CD4-positive, CD25-positive, alpha-beta regulatory T cell (primary cell): ENCODE data around the gene ATP6AP1. TPM values are rescaled to one million over a fixed set of nuclear protein-coding genes. Genes with fewer than 3 reads are reported as not detected.

ENCODE experiments used
- ATAC-seq, 2 donors: fragments of 150-1000 bp; cut with Tn5 transposase; one replicate each; pipeline ENCODE4 v1.10.0; 2021; ENCODE audit warnings: low read depth in 2 of 2, moderate number of reproducible peaks in 2 of 2, moderate library complexity in 1 of 2
- DNase-seq, 3 donors: peaks; one replicate each; pipeline versions ENCODE4 v3.0.0 to v3.0.0-alpha.2; 2012 to 2022; ENCODE audit warnings: mixed read lengths in 1 of 3
- H3K27ac ChIP-seq: one replicate; pipeline ENCODE4 v1.7.0; 2013; ENCODE audit warnings: mild to moderate bottlenecking, low read length; ENCODE audit not compliant: insufficient read depth, poor library complexity, severe bottlenecking
- H3K27me3 ChIP-seq: one replicate; pipeline ENCODE4 v1.7.0; 2013; ENCODE audit warnings: low read length; ENCODE audit not compliant: control insufficient read depth, insufficient read depth
- H3K36me3 ChIP-seq: one replicate; pipeline ENCODE4 v1.7.0; 2013; ENCODE audit warnings: mild to moderate bottlenecking, low read length, moderate library complexity; ENCODE audit not compliant: control insufficient read depth, insufficient read depth
- H3K4me1 ChIP-seq: 2 replicates; pipeline ENCODE4 v1.7.0; 2013; ENCODE audit warnings: mild to moderate bottlenecking, low read length; ENCODE audit not compliant: insufficient read depth, control insufficient read depth, poor library complexity, severe bottlenecking
- H3K4me3 ChIP-seq: one replicate; pipeline ENCODE4 v1.7.0; 2013; ENCODE audit warnings: low read depth, mild to moderate bottlenecking, low read length, moderate library complexity
- H3K9me3 ChIP-seq, 2 experiments: 1 replicate in 1 of 2; 2 replicates in 1 of 2; pipeline ENCODE4 v1.7.0; 2013; ENCODE audit warnings: low read length in 2 of 2, mild to moderate bottlenecking in 1 of 2, moderate library complexity in 1 of 2; ENCODE audit not compliant: control insufficient read depth in 2 of 2
- H3K27ac Mint-ChIP-seq, 3 donors: one replicate each; pipeline ENCODE4 v1.8.0; 2020 to 2022; ENCODE audit warnings: mild to moderate bottlenecking in 3 of 3, mixed read lengths in 3 of 3, moderate library complexity in 2 of 3
- H3K27me3 Mint-ChIP-seq: one replicate; pipeline ENCODE4 v1.8.0; 2022; ENCODE audit warnings: mild to moderate bottlenecking, mixed read lengths
- H3K36me3 Mint-ChIP-seq: one replicate; pipeline ENCODE4 v1.8.0; 2020; ENCODE audit warnings: mixed read lengths
- H3K4me1 Mint-ChIP-seq, 4 donors: one replicate each; pipeline ENCODE4 v1.8.0; 2020 to 2022; ENCODE audit warnings: mixed read lengths in 4 of 4, mild to moderate bottlenecking in 1 of 4
- H3K4me3 Mint-ChIP-seq, 4 donors: one replicate each; pipeline ENCODE4 v1.8.0; 2020 to 2022; ENCODE audit warnings: mild to moderate bottlenecking in 4 of 4, mixed read lengths in 4 of 4, moderate library complexity in 3 of 4
- H3K9me3 Mint-ChIP-seq, 7 donors: one replicate each; pipeline ENCODE4 v1.8.0; 2020 to 2022; ENCODE audit warnings: mixed read lengths in 7 of 7, mild to moderate bottlenecking in 3 of 7, moderate library complexity in 2 of 7
- polyA plus RNA-seq, 4 donors: library from polyadenylated mRNA; unstranded; fragments of 300-500 nt; fragmentation: Illumina TruSeq; gene quantifications; one replicate each; pipeline ENCODE4 v1.2.3, GENCODE V29; 2021
- total RNA-seq: library from RNA; stranded (reverse); gene quantifications from one replicate; pipeline ENCODE4 v1.2.3, GENCODE V29; 2022

Gene ATP6AP1
- total and polyA plus RNA-seq, 5 donors from 2014 or later, result 44.9 to 125 (median 106) TPM

DNA sequence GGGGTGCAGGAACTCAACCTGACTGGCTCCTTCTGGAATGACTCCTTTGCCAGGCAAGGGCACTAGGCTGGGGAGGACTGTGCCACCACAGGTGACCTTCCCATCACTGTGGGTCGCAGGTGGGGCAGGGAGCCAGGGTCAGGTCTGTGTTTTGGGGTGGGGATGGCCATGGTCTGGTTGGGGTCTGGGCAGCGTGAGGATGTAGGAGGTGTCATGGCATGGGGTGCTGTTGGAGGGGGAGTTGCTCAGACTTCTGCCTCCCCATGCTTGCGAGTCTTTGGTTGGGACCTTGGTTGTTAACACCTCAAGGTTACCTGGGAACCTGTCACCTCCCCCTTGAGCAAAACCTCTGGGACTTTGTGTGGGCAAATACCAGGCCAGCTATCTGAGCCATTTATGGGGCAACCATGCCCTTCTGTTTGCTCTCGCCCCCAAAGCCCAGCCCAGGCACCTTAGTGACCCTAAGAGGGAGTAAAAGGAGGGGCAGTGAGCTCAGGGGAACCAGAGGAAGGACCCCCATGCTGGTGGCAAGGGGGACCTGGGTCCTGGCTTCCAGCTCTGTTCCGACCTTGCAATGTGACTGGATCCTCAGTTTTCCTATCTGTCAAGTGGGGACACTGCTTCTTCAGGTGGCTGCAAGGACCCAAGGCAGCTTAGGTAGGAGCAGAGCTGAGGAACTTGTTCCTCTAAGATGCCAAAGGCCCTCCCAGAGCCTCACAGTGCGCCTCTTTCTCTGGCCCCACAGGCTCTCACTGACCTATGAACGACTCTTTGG is 6.1 kb downstream of the ATP6AP1 start:
- peak overlapping the region in 1 of 4 donors; percentile 83 for H3K4me3 Mint-ChIP-seq
- peak overlapping the region in 1 of 3 donors; percentile 43 for H3K27ac Mint-ChIP-seq
- H3K4me3 ChIP-seq, result no peak overlapping the region

DNA sequence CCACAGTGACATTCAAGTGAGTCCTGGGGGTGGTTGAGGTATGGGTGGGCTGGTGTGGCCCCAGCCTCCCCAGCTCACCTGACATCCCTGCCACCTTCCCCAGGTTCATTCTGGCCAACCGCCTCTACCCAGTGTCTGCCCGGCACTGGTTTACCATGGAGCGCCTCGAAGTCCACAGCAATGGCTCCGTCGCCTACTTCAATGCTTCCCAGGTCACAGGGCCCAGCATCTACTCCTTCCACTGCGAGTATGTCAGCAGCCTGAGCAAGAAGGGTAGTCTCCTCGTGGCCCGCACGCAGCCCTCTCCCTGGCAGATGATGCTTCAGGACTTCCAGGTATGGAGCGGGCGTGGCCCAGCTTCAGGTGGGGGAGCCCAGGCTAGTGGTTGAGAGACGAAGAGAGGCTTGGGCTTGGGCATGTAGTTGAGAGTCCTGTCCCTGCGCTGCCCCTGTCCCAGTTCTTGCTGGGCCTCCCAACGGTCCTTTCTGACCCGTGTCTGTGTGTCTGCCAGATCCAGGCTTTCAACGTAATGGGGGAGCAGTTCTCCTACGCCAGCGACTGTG is 6.8 kb downstream of the ATP6AP1 start:
- H3K36me3 Mint-ChIP-seq, result peaks cover 5% of the 10 kb centered on the region
- no peaks in the 10 kb centered on the region for H3K27me3 Mint-ChIP-seq
- Histone ChIP-seq H3K36me3 (peaks cover 13% of the 10 kb centered on the region), H3K4me1 (peaks cover 27% of the 10 kb centered on the region), H3K27me3 (no peaks in the 10 kb centered on the region), H3K9me3 (no peaks in the 10 kb centered on the region), H3K27ac (no peak overlapping the region), H3K4me3 (no peak overlapping the region)
- peak overlapping the region in 1 of 3 donors; percentile 43 for H3K27ac Mint-ChIP-seq
- H3K4me1 Mint-ChIP-seq, result peaks cover 0 to 26% (median 7%) of the 10 kb centered on the region in 4 donors
- DNase-seq, result no peak
- no peak for ATAC-seq
- H3K9me3 Mint-ChIP-seq, result peaks cover 0 to 2% (median 0%) of the 10 kb centered on the region in 7 donors
- H3K4me3 Mint-ChIP-seq, result peak overlapping the region in 2 of 4 donors; percentile 43 to 83

More for the DNA sequence above, 6.1 kb downstream of the ATP6AP1 start:
- Histone ChIP-seq H3K36me3 (peaks cover 9% of the 10 kb centered on the region), H3K27me3 (no peaks in the 10 kb centered on the region), H3K4me1 (peaks cover 33% of the 10 kb centered on the region), H3K27ac (no peak overlapping the region), H3K9me3 (no peaks in the 10 kb centered on the region)
- H3K36me3 Mint-ChIP-seq, result peaks cover 5% of the 10 kb centered on the region
- DNase-seq (no peak), ATAC-seq (no peak)
- H3K4me1 Mint-ChIP-seq, result peaks cover 0 to 27% (median 10%) of the 10 kb centered on the region in 4 donors
- H3K27me3 Mint-ChIP-seq, result no peaks in the 10 kb centered on the region
- peaks cover 0 to 2% (median 0%) of the 10 kb centered on the region in 7 donors for H3K9me3 Mint-ChIP-seq

DNA sequence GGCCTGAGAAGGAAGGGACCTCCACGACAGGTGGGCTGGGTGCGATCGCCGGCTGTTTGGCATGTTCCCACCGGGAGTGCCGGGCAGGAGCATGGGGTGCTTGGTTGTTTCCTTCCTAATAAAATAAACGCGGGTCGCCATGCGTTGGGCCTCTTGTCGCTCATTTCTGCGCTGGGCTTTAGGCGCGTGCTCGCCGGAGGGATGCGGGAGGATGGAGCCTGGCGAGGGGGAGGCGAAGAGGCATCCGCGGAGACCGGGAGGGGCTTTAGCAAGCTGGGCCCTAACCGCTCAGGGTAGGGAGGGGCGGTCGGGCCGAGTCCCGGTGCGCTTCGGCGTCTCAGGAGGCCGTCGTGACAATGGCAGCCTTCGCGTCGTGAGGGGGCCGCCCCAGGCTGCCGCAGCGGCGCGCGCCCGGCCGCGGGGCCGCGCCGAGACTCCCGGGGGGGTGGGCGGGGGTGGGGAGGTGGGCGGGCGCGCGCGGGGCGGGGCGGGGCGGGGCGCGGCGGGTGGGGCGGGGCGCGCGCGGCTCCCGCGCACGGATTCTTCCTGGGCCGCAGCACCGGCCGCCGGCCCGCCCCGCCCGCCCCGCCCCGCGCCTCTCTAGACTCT is 8.0 kb downstream of the ATP6AP1 start:
- H3K4me3 ChIP-seq, result peak overlapping the region; percentile 37
- Mint-ChIP-seq H3K36me3 (peaks cover 6% of the 10 kb centered on the region), H3K27me3 (no peaks in the 10 kb centered on the region), H3K27ac (peak overlapping the region; percentile 43 to 91 (median 67)), H3K9me3 (peaks cover 0 to 2% (median 0%) of the 10 kb centered on the region in 7 donors), H3K4me3 (peak overlapping the region; percentile 75 to 89 (median 84)), H3K4me1 (peaks cover 0 to 28% (median 7%) of the 10 kb centered on the region in 4 donors)
- H3K27ac ChIP-seq, result peak overlapping the region; percentile 83
- H3K36me3 ChIP-seq, result peaks cover 13% of the 10 kb centered on the region
- peaks cover 33% of the 10 kb centered on the region for H3K4me1 ChIP-seq
- no peaks in the 10 kb centered on the region for H3K9me3 ChIP-seq
- peak in 2 of 3 donors; percentile 57 to 59 for DNase-seq
- no peaks in the 10 kb centered on the region for H3K27me3 ChIP-seq
- peak; percentile 68 to 69 for ATAC-seq

DNA sequence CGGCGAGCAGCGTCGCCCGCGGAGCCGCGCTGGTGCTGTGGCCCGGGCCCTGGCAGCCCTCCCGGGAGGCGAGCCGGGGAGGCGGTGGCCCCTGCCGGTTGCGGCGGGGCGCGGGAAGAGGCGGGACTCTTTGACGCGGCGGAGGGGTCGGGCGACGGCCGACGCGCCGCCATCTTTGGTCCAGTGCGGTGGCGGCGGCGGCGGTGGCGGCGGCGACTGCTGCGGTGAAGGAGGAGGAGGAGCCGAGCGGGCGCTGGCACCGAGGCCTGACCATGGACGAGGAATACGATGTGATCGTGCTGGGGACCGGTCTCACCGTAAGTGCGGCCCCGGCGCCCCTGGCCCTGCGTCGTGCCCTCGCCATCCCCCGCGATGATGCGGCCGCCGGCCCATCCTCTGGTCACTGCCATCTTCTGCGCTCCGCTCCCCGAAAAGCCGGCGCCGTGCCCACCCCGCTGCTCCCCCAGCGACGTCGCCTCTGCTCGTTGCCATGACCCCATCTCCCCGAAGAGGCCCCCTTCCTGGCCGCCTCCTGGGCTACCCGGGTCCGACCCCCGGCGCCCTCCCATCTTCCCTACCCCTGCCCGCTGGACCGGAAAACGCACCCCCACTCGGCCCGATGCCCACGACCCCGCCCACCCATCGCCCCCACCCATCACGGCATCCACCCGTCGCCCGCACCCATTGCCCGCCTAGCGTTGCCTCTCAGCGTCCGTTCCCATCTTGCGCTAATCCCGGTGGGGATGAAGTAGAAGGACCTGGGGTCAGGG is 8.7 kb downstream of the ATP6AP1 start, which contains the start of gene GDI1:
GDI1 (plus strand) TSS at position 172 of the 770 bp plus-strand sequence; CDS start at position 273, 101 bp downstream.
- H3K36me3 Mint-ChIP-seq, result peaks cover 9% of the 10 kb centered on the region
- peak within 1 kb of the TSS; percentile 83 to 93 (median 88) for H3K4me3 Mint-ChIP-seq
- peak within 1 kb of the TSS; percentile 65 for H3K4me3 ChIP-seq
- peak within 1 kb of the TSS; percentile 86 to 91 (median 86) for H3K27ac Mint-ChIP-seq
- no peaks in the 10 kb centered on the region for H3K27me3 ChIP-seq
- H3K9me3 Mint-ChIP-seq, result peaks cover 0 to 2% (median 0%) of the 10 kb centered on the region in 7 donors
- no peaks in the 10 kb centered on the region for H3K9me3 ChIP-seq
- no peaks in the 10 kb centered on the region for H3K27me3 Mint-ChIP-seq
- H3K36me3 ChIP-seq, result peaks cover 15% of the 10 kb centered on the region
- H3K4me1 ChIP-seq, result peaks cover 40% of the 10 kb centered on the region
- H3K4me1 Mint-ChIP-seq, result peaks cover 0 to 34% (median 12%) of the 10 kb centered on the region in 4 donors
- H3K27ac ChIP-seq, result peak within 1 kb of the TSS; percentile 83
- ATAC-seq (peak; percentile 39 to 53), DNase-seq (peak; percentile 61 to 66 (median 62))

DNA sequence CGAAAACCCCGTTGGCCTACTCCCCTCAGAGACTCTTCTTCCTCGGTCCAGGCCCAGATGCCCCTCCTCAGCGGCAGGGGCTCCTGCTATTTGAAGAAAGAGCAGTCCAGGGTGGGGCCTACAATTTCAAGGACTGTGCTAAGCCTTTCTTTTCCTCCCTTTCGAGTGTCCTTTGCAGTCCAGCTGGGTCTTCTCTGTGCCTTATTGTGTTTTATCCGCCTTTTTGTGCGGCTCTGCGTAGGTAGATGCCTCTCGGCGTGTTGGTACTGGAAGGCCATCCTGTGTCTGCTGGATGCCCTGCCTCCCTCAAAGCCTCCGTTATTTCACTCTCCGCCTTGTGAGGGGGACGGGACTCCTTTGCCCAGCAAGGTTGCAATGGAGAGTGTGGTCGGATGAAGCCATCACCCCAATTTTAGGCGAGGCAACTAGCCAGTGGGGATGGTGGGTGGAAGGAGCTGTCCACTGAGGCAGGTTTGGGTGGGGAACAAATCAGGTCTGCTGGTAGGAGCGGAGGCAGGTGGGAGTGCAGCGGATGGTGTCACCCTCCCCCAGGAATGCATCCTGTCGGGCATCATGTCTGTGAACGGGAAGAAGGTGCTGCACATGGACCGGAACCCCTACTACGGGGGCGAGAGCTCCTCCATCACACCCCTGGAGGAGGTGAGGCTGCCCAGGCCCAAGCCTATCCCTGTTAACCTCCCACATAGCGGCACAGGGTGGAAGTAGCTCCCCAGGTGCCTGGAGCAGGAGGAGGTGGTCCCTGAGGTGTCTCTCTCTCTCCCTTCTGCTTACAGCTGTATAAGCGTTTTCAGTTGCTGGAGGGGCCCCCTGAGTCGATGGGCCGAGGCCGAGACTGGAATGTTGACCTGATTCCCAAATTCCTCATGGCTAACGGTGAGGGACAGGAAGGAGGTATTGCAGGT is 9.8 kb downstream of the ATP6AP1 start:
- Histone ChIP-seq H3K9me3 (no peaks in the 10 kb centered on the region), H3K36me3 (peaks cover 18% of the 10 kb centered on the region), H3K4me3 (peak overlapping the region; percentile 65), H3K27me3 (no peaks in the 10 kb centered on the region), H3K4me1 (peaks cover 44% of the 10 kb centered on the region), H3K27ac (peak overlapping the region; percentile 33)
- peak overlapping the region; percentile 55 to 93 (median 88) for H3K4me3 Mint-ChIP-seq
- H3K36me3 Mint-ChIP-seq, result peaks cover 7% of the 10 kb centered on the region
- H3K27ac Mint-ChIP-seq, result peak overlapping the region; percentile 86 to 91 (median 86)
- H3K9me3 Mint-ChIP-seq, result peaks cover 0 to 2% (median 0%) of the 10 kb centered on the region in 7 donors
- H3K4me1 Mint-ChIP-seq, result peaks cover 0 to 43% (median 12%) of the 10 kb centered on the region in 4 donors
- DNase-seq, result no peak
- ATAC-seq, result no peak
- H3K27me3 Mint-ChIP-seq, result no peaks in the 10 kb centered on the region

DNA sequence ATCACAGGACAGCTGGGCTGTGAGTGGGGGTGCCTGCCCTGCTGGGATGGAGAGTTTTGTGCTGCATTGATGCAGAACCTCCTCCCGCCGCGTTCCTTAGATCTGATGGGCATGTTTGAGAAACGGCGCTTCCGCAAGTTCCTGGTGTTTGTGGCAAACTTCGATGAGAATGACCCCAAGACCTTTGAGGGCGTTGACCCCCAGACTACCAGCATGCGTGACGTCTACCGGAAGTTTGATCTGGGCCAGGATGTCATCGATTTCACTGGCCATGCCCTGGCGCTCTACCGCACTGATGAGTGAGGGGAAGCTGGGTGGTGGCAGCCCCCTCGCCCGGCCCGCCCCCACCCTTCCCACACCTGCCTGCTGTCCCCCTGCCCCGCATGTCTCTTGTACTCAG is 11.4 kb downstream of the ATP6AP1 start:
- ATAC-seq, result no peak
- no peak for DNase-seq
- H3K9me3 Mint-ChIP-seq, result peaks cover 0 to 2% (median 0%) of the 10 kb centered on the region in 7 donors
- Histone ChIP-seq H3K4me3 (no peak overlapping the region), H3K27ac (no peak overlapping the region), H3K36me3 (peaks cover 17% of the 10 kb centered on the region), H3K27me3 (no peaks in the 10 kb centered on the region), H3K9me3 (no peaks in the 10 kb centered on the region), H3K4me1 (peaks cover 55% of the 10 kb centered on the region)
- no peaks in the 10 kb centered on the region for H3K27me3 Mint-ChIP-seq
- no peak overlapping the region for H3K27ac Mint-ChIP-seq
- H3K36me3 Mint-ChIP-seq, result peaks cover 4% of the 10 kb centered on the region
- H3K4me3 Mint-ChIP-seq, result peak overlapping the region in 2 of 4 donors; percentile 43 to 61
- H3K4me1 Mint-ChIP-seq, result peaks cover 0 to 48% (median 12%) of the 10 kb centered on the region in 4 donors
